HepG2 (cell line): ENCODE measurements around the gene CXADR. TPM values are rescaled to one million over a fixed set of nuclear protein-coding genes. Genes with fewer than 3 reads are reported as not detected.
A peak's percentile ranks its signal among the peaks of the same experiment; 100 is the strongest.

Source experiments
- ASH2L ChIP-seq: fragments of 300-600, 200-600 bp; sonication (generic); IDR thresholded peaks from 2 replicates; pipeline ENCODE4 v1.7.0; 2017; ENCODE audit warnings: low read depth, mild to moderate bottlenecking, moderate library complexity, mixed read lengths, low read length; ENCODE audit not compliant: insufficient read length
- HNF4A ChIP-seq: sonication (generic); formaldehyde crosslinking; IDR thresholded peaks from 2 replicates; pipeline ENCODE4 v1.4.0; 2020; ENCODE audit warnings: missing genetic modification reagents
- IRX3 ChIP-seq: sonication (generic); formaldehyde crosslinking; IDR thresholded peaks from 2 replicates; pipeline ENCODE4 v1.8.1; 2023; ENCODE audit warnings: mild to moderate bottlenecking, low read depth, missing genetic modification reagents, borderline replicate concordance
- NCOA1 ChIP-seq: sonication (generic); formaldehyde crosslinking; IDR thresholded peaks from 2 replicates; pipeline ENCODE4 v1.9.0; 2021; ENCODE audit warnings: missing genetic modification reagents
- NRL ChIP-seq: sonication (generic); formaldehyde crosslinking; IDR thresholded peaks from 2 replicates; pipeline ENCODE4 v1.5.0; 2020; ENCODE audit warnings: missing genetic modification reagents, mild to moderate bottlenecking, moderate library complexity, borderline replicate concordance
- POLR2AphosphoS2 ChIP-seq: IDR thresholded peaks from 2 replicates; pipeline ENCODE4 v1.6.1; 2011; ENCODE audit warnings: low read depth, low read length, improper control_type of control experiment
- SRSF9 ChIP-seq: fragments of 200-400 bp; formaldehyde crosslinking; IDR thresholded peaks from 2 replicates; pipeline ENCODE4 v1.6.1; 2018; ENCODE audit warnings: borderline replicate concordance, mild to moderate bottlenecking, low read depth, low read length; ENCODE audit not compliant: insufficient read depth, poor library complexity, severe bottlenecking
- STAT5B ChIP-seq: sonication (generic); formaldehyde crosslinking; IDR thresholded peaks from 2 replicates; pipeline ENCODE4 v1.4.0; 2020; ENCODE audit warnings: missing genetic modification reagents
- ZBTB42 ChIP-seq: sonication (generic); formaldehyde crosslinking; IDR thresholded peaks from 2 replicates; pipeline ENCODE4 v1.5.0; 2020; ENCODE audit warnings: mild to moderate bottlenecking, missing genetic modification reagents
- ZNF607 ChIP-seq: sonication (generic); formaldehyde crosslinking; IDR thresholded peaks from 2 replicates; pipeline ENCODE4 v1.5.1; 2020; ENCODE audit warnings: missing genetic modification reagents, mild to moderate bottlenecking, borderline replicate concordance
- ZNF773 ChIP-seq: sonication (generic); formaldehyde crosslinking; IDR thresholded peaks from 2 replicates; pipeline ENCODE4 v1.4.0; 2020; ENCODE audit warnings: missing genetic modification reagents, borderline replicate concordance
- ZSCAN9 ChIP-seq: IDR thresholded peaks from 2 replicates; pipeline ENCODE4 v1.6.1; 2016; ENCODE audit warnings: borderline replicate concordance
- polyA plus RNA-seq, 8 experiments: library from polyadenylated mRNA; depleted of rRNA in 3 of 8; stranded (reverse) in 7 of 8; unstranded in 1 of 8; fragments of >200 nt; fragmentation: Illumina TruSeq in 4 of 8; extraction: Trizol in 4 of 8; gene quantifications; 2 replicates each; pipeline versions ENCODE4 v1.2.1 to v1.2.3, GENCODE V29; 2011 to 2016; ENCODE audit warnings: low read depth in 4 of 8, missing spikeins in 1 of 8, mixed read lengths in 1 of 8; ENCODE audit not compliant: insufficient read depth in 1 of 8
- total RNA-seq, 5 experiments: library from RNA; depleted of rRNA; stranded (reverse); fragments of >200 nt; fragmentation: Illumina TruSeq; extraction: Trizol; gene quantifications; 2 replicates each; pipeline ENCODE4 v1.2.3, GENCODE V29; 2016; ENCODE audit warnings: low read depth in 1 of 5
- TF ChIP-seq, protein P1 (sequence below): sonication (generic); formaldehyde crosslinking; IDR thresholded peaks from 2 replicates; pipeline ENCODE4 v1.4.0; 2020; ENCODE audit warnings: missing genetic modification reagents
- TF ChIP-seq, protein P2 (sequence below): sonication (generic); formaldehyde crosslinking; IDR thresholded peaks from 2 replicates; pipeline ENCODE4 v1.5.1; 2020; ENCODE audit warnings: mild to moderate bottlenecking, missing genetic modification reagents
- TF ChIP-seq, protein P3 (sequence below): sonication (generic); formaldehyde crosslinking; IDR thresholded peaks from 2 replicates; pipeline ENCODE4 v1.4.0; 2020; ENCODE audit warnings: mild to moderate bottlenecking, missing genetic modification reagents
- TF ChIP-seq, protein P4 (sequence below): sonication (generic); formaldehyde crosslinking; IDR thresholded peaks from 2 replicates; pipeline ENCODE4 v1.5.0; 2020; ENCODE audit warnings: missing genetic modification reagents

Gene CXADR
- total and polyA plus RNA-seq, 2 of the 13 experiments (the other 11 are each of a cell fraction or from before 2014, with no cell fraction given), result 86.8 to 110 TPM

DNA sequence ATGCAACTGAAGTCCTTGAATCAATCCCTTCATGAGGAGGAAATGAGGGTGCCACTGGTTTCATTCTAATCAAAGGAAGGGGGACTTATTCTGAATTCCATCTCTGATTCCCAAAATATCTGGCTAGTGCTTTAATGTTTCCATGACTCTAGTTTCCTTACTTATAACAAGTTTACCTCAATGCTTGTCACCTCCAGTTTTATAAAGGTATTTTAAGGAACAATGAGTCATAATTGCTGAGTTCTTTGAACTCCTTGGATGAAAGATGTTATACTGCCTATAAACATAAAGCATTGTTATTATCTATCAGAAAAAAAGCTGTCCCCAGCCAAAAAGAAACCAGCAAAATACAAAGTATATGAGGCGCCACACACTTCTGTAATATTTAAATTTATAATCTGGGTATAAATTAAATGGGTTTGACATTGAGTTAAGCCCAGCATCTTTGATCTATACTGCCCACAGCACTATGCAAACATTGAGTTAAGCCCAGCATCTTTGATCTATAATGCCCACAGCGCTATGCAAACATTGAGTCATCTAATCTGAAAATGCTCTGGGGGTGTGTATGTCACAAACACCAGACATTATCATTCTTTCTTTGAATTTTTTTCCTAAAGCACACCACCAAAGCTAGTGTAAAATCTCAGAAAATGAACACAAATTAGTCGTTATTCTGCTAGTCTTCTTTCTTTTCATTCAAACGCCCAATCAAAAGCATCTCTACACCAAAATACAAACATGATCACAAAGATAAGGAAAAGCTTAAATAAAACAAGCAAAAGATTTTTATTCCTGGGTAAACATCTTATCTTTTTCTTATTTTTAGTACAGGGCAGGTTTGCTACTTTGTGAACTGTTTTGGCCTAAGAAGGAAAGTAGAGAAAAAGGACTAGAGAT, 11.5 kb upstream of the CXADR start (continued):
- TF ChIP-seq, protein P1, sequence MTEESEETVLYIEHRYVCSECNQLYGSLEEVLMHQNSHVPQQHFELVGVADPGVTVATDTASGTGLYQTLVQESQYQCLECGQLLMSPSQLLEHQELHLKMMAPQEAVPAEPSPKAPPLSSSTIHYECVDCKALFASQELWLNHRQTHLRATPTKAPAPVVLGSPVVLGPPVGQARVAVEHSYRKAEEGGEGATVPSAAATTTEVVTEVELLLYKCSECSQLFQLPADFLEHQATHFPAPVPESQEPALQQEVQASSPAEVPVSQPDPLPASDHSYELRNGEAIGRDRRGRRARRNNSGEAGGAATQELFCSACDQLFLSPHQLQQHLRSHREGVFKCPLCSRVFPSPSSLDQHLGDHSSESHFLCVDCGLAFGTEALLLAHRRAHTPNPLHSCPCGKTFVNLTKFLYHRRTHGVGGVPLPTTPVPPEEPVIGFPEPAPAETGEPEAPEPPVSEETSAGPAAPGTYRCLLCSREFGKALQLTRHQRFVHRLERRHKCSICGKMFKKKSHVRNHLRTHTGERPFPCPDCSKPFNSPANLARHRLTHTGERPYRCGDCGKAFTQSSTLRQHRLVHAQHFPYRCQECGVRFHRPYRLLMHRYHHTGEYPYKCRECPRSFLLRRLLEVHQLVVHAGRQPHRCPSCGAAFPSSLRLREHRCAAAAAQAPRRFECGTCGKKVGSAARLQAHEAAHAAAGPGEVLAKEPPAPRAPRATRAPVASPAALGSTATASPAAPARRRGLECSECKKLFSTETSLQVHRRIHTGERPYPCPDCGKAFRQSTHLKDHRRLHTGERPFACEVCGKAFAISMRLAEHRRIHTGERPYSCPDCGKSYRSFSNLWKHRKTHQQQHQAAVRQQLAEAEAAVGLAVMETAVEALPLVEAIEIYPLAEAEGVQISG (CRISPR knock-in tag), result peak; percentile 34; the same call in 1 of the 2 replicates
- peak; percentile 71; the same call in 1 of the 2 replicates for TF ChIP-seq NCOA1 (CRISPR knock-in tag)
- TF ChIP-seq NRL (CRISPR knock-in tag), result no peak
- peak; percentile 27; the same call in 1 of the 2 replicates for TF ChIP-seq ZSCAN9 (CRISPR knock-in tag)
- no peak for TF ChIP-seq ZBTB42
- no peak for TF ChIP-seq SRSF9
- TF ChIP-seq ZNF607, result no peak
- TF ChIP-seq ASH2L, result peak; percentile 78
- TF ChIP-seq, protein P2, sequence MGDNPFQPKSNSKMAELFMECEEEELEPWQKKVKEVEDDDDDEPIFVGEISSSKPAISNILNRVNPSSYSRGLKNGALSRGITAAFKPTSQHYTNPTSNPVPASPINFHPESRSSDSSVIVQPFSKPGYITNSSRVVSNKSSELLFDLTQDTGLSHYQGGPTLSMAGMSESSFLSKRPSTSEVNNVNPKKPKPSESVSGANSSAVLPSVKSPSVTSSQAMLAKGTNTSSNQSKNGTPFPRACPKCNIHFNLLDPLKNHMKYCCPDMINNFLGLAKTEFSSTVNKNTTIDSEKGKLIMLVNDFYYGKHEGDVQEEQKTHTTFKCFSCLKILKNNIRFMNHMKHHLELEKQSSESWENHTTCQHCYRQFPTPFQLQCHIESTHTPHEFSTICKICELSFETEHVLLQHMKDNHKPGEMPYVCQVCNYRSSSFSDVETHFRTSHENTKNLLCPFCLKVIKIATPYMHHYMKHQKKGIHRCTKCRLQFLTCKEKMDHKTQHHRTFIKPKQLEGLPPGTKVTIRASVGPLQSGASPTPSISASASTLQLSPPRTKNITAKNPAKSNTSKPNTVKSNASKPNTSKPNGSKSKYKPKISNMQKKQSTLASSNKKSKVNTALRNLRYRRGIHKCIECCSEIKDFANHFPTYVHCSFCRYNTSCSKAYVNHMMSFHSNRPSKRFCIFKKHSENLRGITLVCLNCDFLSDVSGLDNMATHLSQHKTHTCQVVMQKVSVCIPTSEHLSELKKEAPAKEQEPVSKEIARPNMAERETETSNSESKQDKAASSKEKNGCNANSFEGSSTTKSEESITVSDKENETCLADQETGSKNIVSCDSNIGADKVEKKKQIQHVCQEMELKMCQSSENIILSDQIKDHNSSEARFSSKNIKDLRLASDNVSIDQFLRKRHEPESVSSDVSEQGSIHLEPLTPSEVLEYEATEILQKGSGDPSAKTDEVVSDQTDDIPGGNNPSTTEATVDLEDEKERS (CRISPR knock-in tag), result peak; percentile 48; the same call in 1 of the 2 replicates
- no peak for TF ChIP-seq IRX3 (CRISPR knock-in tag)
- no peak for TF ChIP-seq ZNF773
- TF ChIP-seq POLR2AphosphoS2, result no peak
- TF ChIP-seq, protein P3, sequence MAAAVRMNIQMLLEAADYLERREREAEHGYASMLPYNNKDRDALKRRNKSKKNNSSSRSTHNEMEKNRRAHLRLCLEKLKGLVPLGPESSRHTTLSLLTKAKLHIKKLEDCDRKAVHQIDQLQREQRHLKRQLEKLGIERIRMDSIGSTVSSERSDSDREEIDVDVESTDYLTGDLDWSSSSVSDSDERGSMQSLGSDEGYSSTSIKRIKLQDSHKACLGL, result no peak
- TF ChIP-seq HNF4A (CRISPR knock-in tag), result peak; percentile 84
- TF ChIP-seq, protein P4, sequence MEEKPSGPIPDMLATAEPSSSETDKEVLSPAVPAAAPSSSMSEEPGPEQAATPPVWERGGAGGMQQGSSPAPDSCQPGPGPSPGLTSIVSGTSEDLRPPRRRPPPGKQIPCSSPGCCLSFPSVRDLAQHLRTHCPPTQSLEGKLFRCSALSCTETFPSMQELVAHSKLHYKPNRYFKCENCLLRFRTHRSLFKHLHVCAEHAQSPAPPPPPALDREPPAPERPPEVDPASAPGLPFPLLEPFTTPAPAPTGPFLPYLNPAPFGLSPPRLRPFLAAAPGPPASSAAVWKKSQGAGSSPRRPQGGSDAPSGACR (CRISPR knock-in tag), result 0 out of 2 replicates have a peak, but pooled peaks have one; percentile 43
- no peak for TF ChIP-seq STAT5B (CRISPR knock-in tag)
